Tibial nerve (tissue), 4 donors: ENCODE results near the gene NR2E1. TPM values are rescaled to one million over a fixed set of nuclear protein-coding genes. Genes with fewer than 3 reads are reported as not detected.

Experiments used
- DNase-seq, 2 donors: peaks; one replicate each; pipeline ENCODE4 v3.0.0-alpha.2; 2019; ENCODE audit warnings: low spot score in 2 of 2
- H3K27ac ChIP-seq, 4 donors: fragments of 200-600 bp; sonication (generic) in 3 of 4; one replicate each; pipeline ENCODE4 v1.5.1; 2017 to 2019; ENCODE audit warnings: mild to moderate bottlenecking in 1 of 4
- H3K27me3 ChIP-seq, 2 donors: fragments of 200-600 bp; sonication (generic) in 1 of 2; one replicate each; pipeline versions ENCODE4 v1.5.1 to v1.6.0; 2017 to 2019
- H3K36me3 ChIP-seq, 3 donors: fragments of 200-600 bp; sonication (generic); one replicate each; pipeline ENCODE4 v1.5.1; 2018 to 2019
- H3K4me1 ChIP-seq, 4 donors: fragments of 200-600 bp; sonication (generic) in 3 of 4; one replicate each; pipeline ENCODE4 v1.5.1; 2017 to 2019
- H3K4me3 ChIP-seq, 4 donors: fragments of 200-600 bp; sonication (generic) in 3 of 4; one replicate each; pipeline ENCODE4 v1.5.1; 2017 to 2019; ENCODE audit warnings: mild to moderate bottlenecking in 1 of 4, moderate library complexity in 1 of 4
- H3K9me3 ChIP-seq, 4 donors: fragments of 200-600 bp; sonication (generic) in 3 of 4; one replicate each; pipeline ENCODE4 v1.5.1; 2017 to 2019
- EP300 ChIP-seq, 2 donors: sonication (generic); formaldehyde crosslinking; IDR thresholded peaks; one replicate each; pipeline ENCODE4 v1.6.1; 2017; ENCODE audit warnings: antibody characterized with exemption in 2 of 2, mild to moderate bottlenecking in 1 of 2
- POLR2A ChIP-seq, 2 donors: fragments of 450-650 bp; IDR thresholded peaks; one replicate each; pipeline ENCODE4 v1.6.1; 2017; ENCODE audit warnings: antibody characterized with exemption in 2 of 2, mild to moderate bottlenecking in 2 of 2, moderate library complexity in 2 of 2
- WGBS, 2 donors: methylation state at CpG; one replicate each; pipeline ENCODE4 v1.1.5; 2018; 5-methylcytosine and 5-hydroxymethylcytosine counted together
- total RNA-seq, 4 donors: library from RNA; depleted of rRNA; stranded (reverse); fragments of >200 nt; gene quantifications; one replicate each; pipeline ENCODE4 v1.1.0, GENCODE V29; 2016
- TF ChIP-seq, protein P1 (sequence below), 5 experiments: fragments of 200-600 bp in 3 of 5; fragments of 450-650 bp in 2 of 5; sonication (generic) in 3 of 5; IDR thresholded peaks; one replicate each; pipeline ENCODE4 v1.5.1; 2016 to 2019; ENCODE audit warnings: antibody characterized with exemption in 5 of 5, mild to moderate bottlenecking in 3 of 5, moderate library complexity in 2 of 5

The NR2E1 gene
- total RNA-seq, 4 donors from 2014 or later: not detected

DNA sequence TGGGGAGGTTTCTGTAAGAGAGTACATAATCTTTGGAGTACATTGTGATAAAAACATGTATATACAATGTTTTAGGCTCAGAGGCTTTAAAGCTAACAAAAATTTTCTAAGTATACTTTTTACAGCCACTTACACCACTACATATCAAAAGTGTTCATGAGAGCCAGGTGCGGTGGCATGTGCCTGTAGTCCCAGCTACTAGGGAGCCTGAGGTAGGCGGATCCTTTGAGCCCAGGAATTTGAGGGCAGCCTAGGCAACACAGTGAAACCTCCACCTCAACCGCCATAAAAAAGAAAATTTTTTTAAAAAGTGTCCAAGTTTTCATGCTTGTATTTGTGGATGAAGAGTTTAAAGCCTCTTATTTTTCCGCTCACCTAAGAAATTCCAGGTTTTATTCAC, 72.5 kb downstream of the NR2E1 start:
- TF ChIP-seq EP300 (IDR thresholded peaks at IDR 0.05) (no peak), POLR2A (IDR thresholded peaks at IDR 0.05) (no peak)
- TF ChIP-seq, protein P1, sequence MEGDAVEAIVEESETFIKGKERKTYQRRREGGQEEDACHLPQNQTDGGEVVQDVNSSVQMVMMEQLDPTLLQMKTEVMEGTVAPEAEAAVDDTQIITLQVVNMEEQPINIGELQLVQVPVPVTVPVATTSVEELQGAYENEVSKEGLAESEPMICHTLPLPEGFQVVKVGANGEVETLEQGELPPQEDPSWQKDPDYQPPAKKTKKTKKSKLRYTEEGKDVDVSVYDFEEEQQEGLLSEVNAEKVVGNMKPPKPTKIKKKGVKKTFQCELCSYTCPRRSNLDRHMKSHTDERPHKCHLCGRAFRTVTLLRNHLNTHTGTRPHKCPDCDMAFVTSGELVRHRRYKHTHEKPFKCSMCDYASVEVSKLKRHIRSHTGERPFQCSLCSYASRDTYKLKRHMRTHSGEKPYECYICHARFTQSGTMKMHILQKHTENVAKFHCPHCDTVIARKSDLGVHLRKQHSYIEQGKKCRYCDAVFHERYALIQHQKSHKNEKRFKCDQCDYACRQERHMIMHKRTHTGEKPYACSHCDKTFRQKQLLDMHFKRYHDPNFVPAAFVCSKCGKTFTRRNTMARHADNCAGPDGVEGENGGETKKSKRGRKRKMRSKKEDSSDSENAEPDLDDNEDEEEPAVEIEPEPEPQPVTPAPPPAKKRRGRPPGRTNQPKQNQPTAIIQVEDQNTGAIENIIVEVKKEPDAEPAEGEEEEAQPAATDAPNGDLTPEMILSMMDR (IDR thresholded peaks at IDR 0.05): no peak
- no peak overlapping the region for H3K4me3 ChIP-seq
- 98 to 99% methylated on average over 4 of the region's 4 CpGs for WGBS, 2 donors

More for the DNA sequence above, 72.5 kb downstream of the NR2E1 start:
- no peak overlapping the region for H3K27ac ChIP-seq
- H3K36me3 ChIP-seq: peaks cover 0 to 58% (median 0%) of the 10 kb centered on the region in 3 donors
- no peaks in the 10 kb centered on the region for H3K4me1 ChIP-seq
- H3K9me3 ChIP-seq: peaks cover 0 to 12% (median 0%) of the 10 kb centered on the region in 4 donors
- DNase-seq: no peak
- no peaks in the 10 kb centered on the region for H3K27me3 ChIP-seq

Other genes starting within 250 kb of the NR2E1 start
- gene SEC63, start 207.8 kb upstream of the NR2E1 start, total RNA-seq: 10 to 100 TPM; 32.6 to 84.0 (median 44.5) TPM
- gene OSTM1, start 91.3 kb upstream of the NR2E1 start, total RNA-seq: 100 to 1,000 TPM in 2 of 4 donors, 10 to 100 TPM in 2; 49.8 to 136 (median 96.0) TPM
- 100 to 1,000 TPM; 123 to 182 (median 170) TPM for gene SNX3, start 95.0 kb downstream of the NR2E1 start, total RNA-seq
- gene AFG1L, start 129.0 kb downstream of the NR2E1 start, total RNA-seq: 1 to 10 TPM; 2.0 to 5.2 (median 4.1) TPM